WTC11 (cell line): Measurements from ENCODE around the gene GNRH2. TPM values are rescaled to one million over a fixed set of nuclear protein-coding genes. Genes with fewer than 3 reads are reported as not detected.
A peak's percentile ranks its signal among the peaks of the same experiment; 100 is the strongest.

ENCODE experiments used
- ARID4B ChIP-seq: sonication (generic); formaldehyde crosslinking; IDR thresholded peaks from 2 replicates; pipeline ENCODE4 v1.8.0; 2023; ENCODE audit warnings: missing genetic modification reagents, mild to moderate bottlenecking, borderline replicate concordance
- ATF1 ChIP-seq: sonication (generic); formaldehyde crosslinking; IDR thresholded peaks from 2 replicates; pipeline ENCODE4 v1.8.1; 2023; ENCODE audit warnings: mild to moderate bottlenecking, moderate library complexity, missing genetic modification reagents
- CBFB ChIP-seq: sonication (generic); formaldehyde crosslinking; IDR thresholded peaks from 2 replicates; pipeline ENCODE4 v1.8.1; 2022; ENCODE audit warnings: mild to moderate bottlenecking, low read depth, missing genetic modification reagents
- EMX1 ChIP-seq: fragments of 250-450 bp; sonication (Bioruptor Pico); IDR thresholded peaks from 2 replicates; pipeline ENCODE4 v1.8.0; 2021; ENCODE audit warnings: mild to moderate bottlenecking
- ESRRA ChIP-seq: sonication (generic); formaldehyde crosslinking; IDR thresholded peaks from 2 replicates; pipeline ENCODE4 v1.8.1; 2022; ENCODE audit warnings: mild to moderate bottlenecking, missing genetic modification reagents, borderline replicate concordance
- FOXK1 ChIP-seq: sonication (generic); formaldehyde crosslinking; IDR thresholded peaks from 2 replicates; pipeline ENCODE4 v1.8.0; 2022; ENCODE audit warnings: mild to moderate bottlenecking, moderate library complexity, missing genetic modification reagents
- HMGXB4 ChIP-seq: sonication (generic); formaldehyde crosslinking; IDR thresholded peaks from 2 replicates; pipeline ENCODE4 v1.8.1; 2023; ENCODE audit warnings: mild to moderate bottlenecking, moderate library complexity, missing genetic modification reagents
- IRF1 ChIP-seq: sonication (generic); formaldehyde crosslinking; IDR thresholded peaks from 2 replicates; pipeline ENCODE4 v1.8.0; 2023; ENCODE audit warnings: missing genetic modification reagents
- MXD4 ChIP-seq: fragments of 250-450 bp; sonication (Bioruptor Pico); IDR thresholded peaks from 2 replicates; pipeline ENCODE4 v1.8.0; 2021; ENCODE audit warnings: mild to moderate bottlenecking, moderate library complexity, borderline replicate concordance
- NFYB ChIP-seq: sonication (generic); formaldehyde crosslinking; conservative IDR thresholded peaks from 2 replicates; pipeline ENCODE4 v1.8.0; 2022; ENCODE audit warnings: low read depth, missing genetic modification reagents
- NR1H2 ChIP-seq: sonication (generic); formaldehyde crosslinking; IDR thresholded peaks from 2 replicates; pipeline ENCODE4 v1.9.0; 2021; ENCODE audit warnings: mild to moderate bottlenecking, moderate library complexity, missing genetic modification reagents
- NR2C2 ChIP-seq: sonication (generic); formaldehyde crosslinking; IDR thresholded peaks from 2 replicates; pipeline ENCODE4 v1.8.0; 2022; ENCODE audit warnings: mild to moderate bottlenecking, missing genetic modification reagents
- PREB ChIP-seq: sonication (generic); formaldehyde crosslinking; IDR thresholded peaks from 2 replicates; pipeline ENCODE4 v1.8.1; 2022; ENCODE audit warnings: mild to moderate bottlenecking, missing genetic modification reagents, moderate library complexity, borderline replicate concordance
- RORB ChIP-seq: fragments of 250-450 bp; sonication (Bioruptor Pico); IDR thresholded peaks from 2 replicates; pipeline ENCODE4 v1.9.0; 2021; ENCODE audit warnings: mild to moderate bottlenecking
- SP1 ChIP-seq: sonication (generic); formaldehyde crosslinking; conservative IDR thresholded peaks from 2 replicates; pipeline ENCODE4 v1.8.1; 2022; ENCODE audit warnings: missing genetic modification reagents
- TCF7 ChIP-seq: sonication (generic); formaldehyde crosslinking; IDR thresholded peaks from 2 replicates; pipeline ENCODE4 v1.8.0; 2022; ENCODE audit warnings: mild to moderate bottlenecking, low read depth, missing genetic modification reagents, moderate library complexity
- TEAD4 ChIP-seq: sonication (generic); formaldehyde crosslinking; IDR thresholded peaks from 2 replicates; pipeline ENCODE4 v1.8.0; 2022; ENCODE audit warnings: mild to moderate bottlenecking, missing genetic modification reagents
- USF1 ChIP-seq: sonication (generic); formaldehyde crosslinking; IDR thresholded peaks from 2 replicates; pipeline ENCODE4 v1.8.0; 2022; ENCODE audit warnings: mild to moderate bottlenecking, missing genetic modification reagents
- ZNF121 ChIP-seq: sonication (generic); formaldehyde crosslinking; IDR thresholded peaks from 2 replicates; pipeline ENCODE4 v1.8.0; 2023; ENCODE audit warnings: missing genetic modification reagents
- ZNF281 ChIP-seq: sonication (generic); formaldehyde crosslinking; IDR thresholded peaks from 2 replicates; pipeline ENCODE4 v1.8.0; 2023; ENCODE audit warnings: mild to moderate bottlenecking, missing genetic modification reagents
- ZNF396 ChIP-seq: fragments of 250-450 bp; sonication (Bioruptor Pico); IDR thresholded peaks from 2 replicates; pipeline ENCODE4 v1.8.0; 2021; ENCODE audit warnings: mild to moderate bottlenecking, moderate library complexity, borderline replicate concordance
- ZNF512 ChIP-seq: sonication (generic); formaldehyde crosslinking; IDR thresholded peaks from 2 replicates; pipeline ENCODE4 v1.8.1; 2022; ENCODE audit warnings: missing genetic modification reagents, borderline replicate concordance
- ZSCAN18 ChIP-seq: fragments of 250-450 bp; sonication (Bioruptor Pico); IDR thresholded peaks from 2 replicates; pipeline ENCODE4 v2.1.2; 2022; ENCODE audit warnings: mild to moderate bottlenecking, moderate library complexity
- total RNA-seq: library from RNA; stranded (reverse); gene quantifications from 3 replicates; pipeline ENCODE4 v1.2.3, GENCODE V29; 2021

Gene GNRH2
- total RNA-seq, 1 experiment from 2014 or later: 1.1 TPM

- TF ChIP-seq ZSCAN18 (CRISPR knock-in tag) (no peak), CBFB (CRISPR knock-in tag) (peak; percentile 85; the same call in 1 of the 2 replicates), TEAD4 (CRISPR knock-in tag) (no peak), ATF1 (CRISPR knock-in tag) (no peak), ZNF512 (CRISPR knock-in tag) (no peak), ARID4B (CRISPR knock-in tag) (no peak; the same call in none of the 2 replicates), ZNF281 (CRISPR knock-in tag) (peak; percentile 92; the same call in 1 of the 2 replicates), MXD4 (CRISPR knock-in tag) (no peak), EMX1 (CRISPR knock-in tag) (no peak), TCF7 (CRISPR knock-in tag) (peak; percentile 74; the same call in 1 of the 2 replicates), ESRRA (CRISPR knock-in tag) (peak; percentile 82; the same call in 1 of the 2 replicates), NR1H2 (CRISPR knock-in tag) (peak; percentile 94), NFYB (CRISPR knock-in tag) (0 out of 2 replicates have a peak, but pooled peaks have one; percentile 24), ZNF396 (CRISPR knock-in tag) (no peak), USF1 (CRISPR knock-in tag) (peak; percentile 72; the same call in 1 of the 2 replicates), RORB (CRISPR knock-in tag) (no peak), HMGXB4 (no peak), PREB (CRISPR knock-in tag) (peak; percentile 85; the same call in 1 of the 2 replicates), FOXK1 (peak; percentile 78; the same call in 1 of the 2 replicates), NR2C2 (CRISPR knock-in tag) (no peak; the same call in 1 of the 2 replicates), IRF1 (CRISPR knock-in tag) (peak; percentile 91; the same call in 1 of the 2 replicates), SP1 (CRISPR knock-in tag) (no peak), ZNF121 (CRISPR knock-in tag) (peak; percentile 2; the same call in 1 of the 2 replicates)
Observed at GRCh38 chr20:3071610-3072529, 28.4 kb downstream of the GNRH2 start, which contains the start of gene OXT (continued).
